OCI-LY1 (cell line): ENCODE measurements around the gene OVAAL.

Experiments
- EZH2 ChIP-seq: fragments of 200-600 bp; sonication (generic), shearing (Covaris generic); IDR thresholded peaks from 2 replicates; pipeline ENCODE4 v1.8.0; 2017; ENCODE audit warnings: borderline replicate concordance, mixed run types, mild to moderate bottlenecking, antibody characterized with exemption, low read length, moderate library complexity, mixed read lengths
- TF ChIP-seq, protein P1 (sequence below): fragments of 200-600 bp; sonication (generic), shearing (Covaris generic); IDR thresholded peaks from 2 replicates; pipeline ENCODE4 v1.5.1; 2017; ENCODE audit warnings: mild to moderate bottlenecking, antibody characterized with exemption, low read length, moderate library complexity, mixed read lengths

DNA sequence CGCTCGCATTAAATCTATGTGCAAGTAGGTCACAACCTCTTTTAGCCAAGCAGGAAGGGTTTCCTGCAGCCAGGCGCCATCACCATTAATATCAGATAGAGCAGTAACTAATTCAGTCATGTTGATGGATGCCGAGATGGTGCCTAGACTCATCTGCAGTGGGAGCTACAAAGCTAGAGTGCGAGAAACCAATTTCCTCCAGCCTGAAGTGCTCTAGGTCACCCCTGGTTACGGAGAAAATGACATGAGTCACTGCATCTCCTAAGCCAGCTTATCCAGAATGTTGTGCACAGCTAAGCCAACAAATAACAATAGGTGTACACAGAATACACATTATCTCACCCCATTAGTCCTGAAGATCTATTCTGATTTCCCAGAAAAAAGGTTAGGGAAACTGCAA is 36.0 kb downstream of the OVAAL start:
- TF ChIP-seq, protein P1, sequence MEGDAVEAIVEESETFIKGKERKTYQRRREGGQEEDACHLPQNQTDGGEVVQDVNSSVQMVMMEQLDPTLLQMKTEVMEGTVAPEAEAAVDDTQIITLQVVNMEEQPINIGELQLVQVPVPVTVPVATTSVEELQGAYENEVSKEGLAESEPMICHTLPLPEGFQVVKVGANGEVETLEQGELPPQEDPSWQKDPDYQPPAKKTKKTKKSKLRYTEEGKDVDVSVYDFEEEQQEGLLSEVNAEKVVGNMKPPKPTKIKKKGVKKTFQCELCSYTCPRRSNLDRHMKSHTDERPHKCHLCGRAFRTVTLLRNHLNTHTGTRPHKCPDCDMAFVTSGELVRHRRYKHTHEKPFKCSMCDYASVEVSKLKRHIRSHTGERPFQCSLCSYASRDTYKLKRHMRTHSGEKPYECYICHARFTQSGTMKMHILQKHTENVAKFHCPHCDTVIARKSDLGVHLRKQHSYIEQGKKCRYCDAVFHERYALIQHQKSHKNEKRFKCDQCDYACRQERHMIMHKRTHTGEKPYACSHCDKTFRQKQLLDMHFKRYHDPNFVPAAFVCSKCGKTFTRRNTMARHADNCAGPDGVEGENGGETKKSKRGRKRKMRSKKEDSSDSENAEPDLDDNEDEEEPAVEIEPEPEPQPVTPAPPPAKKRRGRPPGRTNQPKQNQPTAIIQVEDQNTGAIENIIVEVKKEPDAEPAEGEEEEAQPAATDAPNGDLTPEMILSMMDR: no peak
- TF ChIP-seq EZH2: no peak
